Gastrocnemius medialis (tissue), 4 donors: ENCODE data around the gene YWHAH. TPM values are rescaled to one million over a fixed set of nuclear protein-coding genes. Genes with fewer than 3 reads are reported as not detected.

Experiments used
- ATAC-seq, 2 donors: fragments of 150-250 bp; one replicate each; pipeline ENCODE4 v1.9.1; 2016
- DNase-seq, 2 donors: peaks; one replicate each; pipeline ENCODE4 v3.0.0-alpha.2; 2019
- H3K27ac ChIP-seq, 4 donors: fragments of 200-600 bp; sonication (generic); 1 replicate in 1 of 4; 2 replicates in 3 of 4; pipeline ENCODE4 v1.5.1; 2016 to 2018; ENCODE audit warnings: mild to moderate bottlenecking in 2 of 4, moderate library complexity in 1 of 4
- H3K27me3 ChIP-seq, 3 donors: fragments of 200-600 bp; sonication (generic) in 2 of 3; 1 replicate in 1 of 3; 2 replicates in 2 of 3; pipeline versions ENCODE4 v1.5.1 to v1.6.0; 2016 to 2019; ENCODE audit warnings: mild to moderate bottlenecking in 1 of 3, moderate library complexity in 1 of 3
- H3K36me3 ChIP-seq, 2 donors: fragments of 200-600 bp; sonication (generic) in 1 of 2; one replicate each; pipeline ENCODE4 v1.5.1; 2017 to 2018
- H3K4me1 ChIP-seq, 2 donors: fragments of 200-600 bp; sonication (generic) in 1 of 2; one replicate each; pipeline ENCODE4 v1.5.1; 2016 to 2017; ENCODE audit warnings: mild to moderate bottlenecking in 2 of 2
- H3K4me3 ChIP-seq, 4 donors: fragments of 200-600 bp; sonication (generic) in 3 of 4; 1 replicate in 1 of 4; 2 replicates in 3 of 4; pipeline ENCODE4 v1.5.1; 2016 to 2019; ENCODE audit warnings: mild to moderate bottlenecking in 2 of 4
- H3K9me3 ChIP-seq, 3 donors: fragments of 200-600 bp; sonication (generic) in 2 of 3; 1 replicate in 1 of 3; 2 replicates in 2 of 3; pipeline ENCODE4 v1.5.1; 2016 to 2019
- CTCF ChIP-seq, 5 experiments: fragments of 450-650 bp in 3 of 5; fragments of 200-600 bp in 2 of 5; sonication (generic) in 2 of 5; IDR thresholded peaks in 4 of 5; conservative IDR thresholded peaks in 1 of 5; 1 replicate in 4 of 5; 2 replicates in 1 of 5; pipeline ENCODE4 v1.5.1; 2016 to 2019; ENCODE audit warnings: antibody characterized with exemption in 5 of 5, mild to moderate bottlenecking in 3 of 5, moderate library complexity in 3 of 5
- POLR2A ChIP-seq, 2 donors: fragments of 450-650 bp; IDR thresholded peaks; one replicate each; pipeline ENCODE4 v1.6.1; 2017; ENCODE audit warnings: antibody characterized with exemption in 2 of 2, mild to moderate bottlenecking in 2 of 2, moderate library complexity in 2 of 2
- in situ Hi-C, 4 donors: fragments of 200-750 bp; cut with MboI; loops; one replicate each; pipeline versions ENCODE4 v1.15.0 to v1.8.0; 2017; ENCODE audit warnings: low sequenced_read_pairs in 4 of 4
- intact Hi-C: fragments of 100-400 bp; cut with DNase I; formaldehyde crosslinking; loops from one replicate; pipeline ENCODE4 v1.15.1; 2023; ENCODE audit warnings: low total_unique reads
- total RNA-seq, 4 donors: library from RNA; depleted of rRNA; stranded (reverse); fragments of >200 nt; gene quantifications; one replicate each; pipeline versions ENCODE4 v1.1.0 to v1.2.3, GENCODE V29; 2016

YWHAH gene
- total RNA-seq, 4 donors from 2014 or later: 26.6 to 65.8 (median 45.7) TPM

- ATAC-seq (no peak), DNase-seq (no peak)
- H3K36me3 ChIP-seq: peaks cover 0 to 3% of the 10 kb centered on the region in 2 donors
- intact Hi-C loops (no loop called here), in situ Hi-C loops (loop anchor here in 1 of 4 donors (10.0 kb wide), 1 partner anchor 58 kb away; no protein-coding TSS in a partner anchor)
- no peak overlapping the region for H3K4me3 ChIP-seq
- H3K27ac ChIP-seq: no peak overlapping the region
- TF ChIP-seq CTCF (IDR thresholded peaks at IDR 0.05 in 4 of 5, conservative IDR thresholded peaks at IDR 0.05 in 1 of 5): no peak
- no peak for TF ChIP-seq POLR2A (IDR thresholded peaks at IDR 0.05)
- H3K9me3 ChIP-seq: no peaks in the 10 kb centered on the region
- H3K27me3 ChIP-seq: no peaks in the 10 kb centered on the region
- H3K4me1 ChIP-seq: no peaks in the 10 kb centered on the region
Observed at GRCh38 chr22:31912407-31912743, 32.0 kb upstream of the YWHAH start.

DNA sequence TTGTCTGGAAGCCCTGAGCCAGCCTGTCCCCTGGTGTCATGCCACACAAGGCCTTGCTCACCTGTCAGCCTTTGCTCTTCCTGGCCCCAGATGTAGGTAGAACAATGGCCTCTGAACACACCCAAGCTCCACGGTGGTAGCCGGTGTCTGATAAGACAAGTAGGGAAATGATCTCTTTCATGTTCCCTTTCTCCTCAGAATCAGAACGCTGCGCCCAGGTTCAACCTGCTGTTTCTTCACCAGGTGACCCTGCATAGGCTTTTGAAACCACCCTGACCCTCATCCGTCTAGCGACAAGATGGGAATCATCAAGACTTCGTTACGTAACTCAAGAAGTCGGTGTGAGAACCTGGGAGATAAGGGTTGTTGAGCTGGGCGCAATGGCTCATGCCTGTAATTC is 28.7 kb upstream of the YWHAH start:
- intact Hi-C loops (no loop called here), in situ Hi-C loops (loop anchor here in 1 of 4 donors (10.0 kb wide), 1 partner anchor 61 kb away; no protein-coding TSS in a partner anchor)
- no peak overlapping the region for H3K4me3 ChIP-seq
- H3K27ac ChIP-seq: no peak overlapping the region
- no peaks in the 10 kb centered on the region for H3K27me3 ChIP-seq
- H3K4me1 ChIP-seq: peaks cover 0 to 3% of the 10 kb centered on the region in 2 donors
- H3K36me3 ChIP-seq: no peaks in the 10 kb centered on the region
- no peak for TF ChIP-seq CTCF (IDR thresholded peaks at IDR 0.05 in 4 of 5, conservative IDR thresholded peaks at IDR 0.05 in 1 of 5)
- no peak for TF ChIP-seq POLR2A (IDR thresholded peaks at IDR 0.05)
- no peaks in the 10 kb centered on the region for H3K9me3 ChIP-seq
- ATAC-seq: no peak
- DNase-seq: no peak

DNA sequence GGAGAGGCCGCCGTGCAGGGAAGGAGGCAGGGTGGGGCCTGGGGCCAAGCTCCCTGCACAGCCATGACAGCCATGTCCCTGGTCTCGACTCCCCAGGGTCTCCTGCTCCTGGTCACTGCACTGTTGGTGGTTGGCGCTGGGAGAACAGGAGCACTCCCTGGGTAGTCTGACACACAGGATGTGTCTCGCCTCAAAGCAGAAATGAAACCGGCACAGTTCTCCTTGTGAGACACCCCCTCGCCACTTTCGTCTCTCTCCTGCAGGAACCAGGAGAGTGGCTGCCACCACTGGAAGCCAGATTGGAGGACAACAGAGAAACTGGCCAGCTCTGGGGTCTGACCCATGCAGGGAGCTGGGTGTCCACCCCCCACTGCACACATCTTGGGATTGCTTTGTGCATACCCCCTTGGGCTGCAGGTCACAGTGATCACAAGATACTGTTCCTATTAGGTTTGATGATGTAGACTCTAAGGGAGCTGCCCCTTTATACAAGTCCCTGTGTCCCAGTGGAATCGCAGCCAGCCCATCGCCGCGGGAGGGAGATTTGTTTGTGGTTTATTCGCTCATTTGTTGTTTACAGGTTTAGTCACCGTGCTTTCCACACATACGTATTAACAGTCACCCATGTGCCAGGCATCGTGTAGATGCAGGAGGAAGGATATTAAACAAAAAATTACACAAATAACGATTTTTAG is 27.0 kb upstream of the YWHAH start:
- Histone ChIP-seq H3K4me1 (peaks cover 0 to 3% of the 10 kb centered on the region in 2 donors), H3K9me3 (no peaks in the 10 kb centered on the region), H3K27me3 (no peaks in the 10 kb centered on the region), H3K4me3 (no peak overlapping the region), H3K36me3 (no peaks in the 10 kb centered on the region), H3K27ac (no peak overlapping the region)
- ATAC-seq (no peak), DNase-seq (peak in 1 of 2 donors; percentile 5)
- in situ Hi-C loops (loop anchor here in 1 of 4 donors (10.0 kb wide), 1 partner anchor 63 kb away; no protein-coding TSS in a partner anchor), intact Hi-C loops (no loop called here)
- TF ChIP-seq POLR2A (IDR thresholded peaks at IDR 0.05): no peak
- TF ChIP-seq CTCF (IDR thresholded peaks at IDR 0.05 in 4 of 5, conservative IDR thresholded peaks at IDR 0.05 in 1 of 5): no peak

DNA sequence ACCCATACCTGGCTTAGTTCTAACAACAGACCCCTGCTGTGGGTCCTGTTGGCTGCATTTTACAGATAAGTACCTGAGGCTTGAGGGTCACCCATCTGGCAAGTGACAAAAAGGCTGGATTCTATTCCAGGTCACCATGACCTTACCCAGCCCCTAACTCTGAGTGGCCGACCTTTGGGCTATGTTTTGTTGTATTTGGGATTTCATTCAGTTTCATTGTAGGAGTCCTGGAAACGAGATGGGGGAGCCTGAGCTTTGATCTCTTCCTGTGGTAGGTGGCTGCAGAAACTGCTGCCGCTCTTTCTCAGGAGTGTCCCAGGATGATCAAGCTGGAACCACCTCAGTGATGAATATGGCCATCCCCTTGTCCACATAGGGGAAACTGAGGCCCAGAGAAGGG is 24.6 kb upstream of the YWHAH start:
- in situ Hi-C loops (loop anchor here in 1 of 4 donors (10.0 kb wide), 1 partner anchor 65 kb away; no protein-coding TSS in a partner anchor), intact Hi-C loops (no loop called here)
- H3K27me3 ChIP-seq: no peaks in the 10 kb centered on the region
- ATAC-seq: no peak
- no peak for TF ChIP-seq CTCF (IDR thresholded peaks at IDR 0.05 in 4 of 5, conservative IDR thresholded peaks at IDR 0.05 in 1 of 5)
- TF ChIP-seq POLR2A (IDR thresholded peaks at IDR 0.05): no peak
- no peak overlapping the region for H3K27ac ChIP-seq
- no peaks in the 10 kb centered on the region for H3K9me3 ChIP-seq
- no peak overlapping the region for H3K4me3 ChIP-seq
- no peaks in the 10 kb centered on the region for H3K36me3 ChIP-seq
- peaks cover 0 to 3% of the 10 kb centered on the region in 2 donors for H3K4me1 ChIP-seq
- no peak for DNase-seq
